ENCODE results near the gene PLCG2.

Gene PLCG2

DNA sequence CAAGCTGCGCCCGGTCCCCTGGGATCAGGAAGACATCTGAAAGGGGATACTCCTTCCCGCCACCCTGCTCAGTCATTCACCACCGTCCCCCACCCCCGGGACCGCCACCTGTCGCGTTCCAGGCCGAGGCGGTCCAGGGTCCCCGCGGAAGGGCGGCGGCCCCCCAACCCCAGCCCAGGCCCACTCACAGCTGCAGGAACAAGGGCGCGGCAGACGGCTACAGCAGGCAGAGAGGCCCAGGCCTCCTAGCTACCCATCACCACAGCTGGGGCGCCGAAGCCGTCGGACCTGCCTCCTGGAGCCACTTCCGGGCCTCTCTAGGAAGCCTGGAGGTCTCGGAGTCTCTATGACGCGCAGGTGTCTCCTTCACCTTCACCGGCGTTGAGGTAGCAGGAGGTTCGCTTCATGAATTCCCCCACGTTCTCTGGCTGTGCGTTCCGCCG is 232.1 kb downstream of the PLCG2 start, which contains the start of gene SDR42E1:
Gene SDR42E1 (minus strand): TSS at position 272 of the 443 bp plus-strand sequence. CDS start 10,612 bp downstream, outside the sequence.
- TF ChIP-seq, protein P1, sequence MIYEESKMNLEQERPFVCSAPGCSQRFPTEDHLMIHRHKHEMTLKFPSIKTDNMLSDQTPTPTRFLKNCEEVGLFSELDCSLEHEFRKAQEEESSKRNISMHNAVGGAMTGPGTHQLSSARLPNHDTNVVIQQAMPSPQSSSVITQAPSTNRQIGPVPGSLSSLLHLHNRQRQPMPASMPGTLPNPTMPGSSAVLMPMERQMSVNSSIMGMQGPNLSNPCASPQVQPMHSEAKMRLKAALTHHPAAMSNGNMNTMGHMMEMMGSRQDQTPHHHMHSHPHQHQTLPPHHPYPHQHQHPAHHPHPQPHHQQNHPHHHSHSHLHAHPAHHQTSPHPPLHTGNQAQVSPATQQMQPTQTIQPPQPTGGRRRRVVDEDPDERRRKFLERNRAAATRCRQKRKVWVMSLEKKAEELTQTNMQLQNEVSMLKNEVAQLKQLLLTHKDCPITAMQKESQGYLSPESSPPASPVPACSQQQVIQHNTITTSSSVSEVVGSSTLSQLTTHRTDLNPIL (CRISPR knock-in tag; IDR thresholded peaks at IDR 0.05; ENCODE audit: low read depth) = no peak
- TF ChIP-seq CSDC2 (CRISPR knock-in tag; IDR thresholded peaks at IDR 0.05) = no peak
- no peak for TF ChIP-seq ZNF565 (CRISPR knock-in tag; conservative IDR thresholded peaks at IDR 0.05; ENCODE audit: low read depth)
- no peak for TF ChIP-seq ZNF8 (CRISPR knock-in tag; IDR thresholded peaks at IDR 0.05)
- no peak for TF ChIP-seq PPARA (CRISPR knock-in tag; IDR thresholded peaks at IDR 0.05; ENCODE audit: borderline replicate concordance)
- TF ChIP-seq TCF4 (CRISPR knock-in tag; IDR thresholded peaks at IDR 0.05; ENCODE audit: borderline replicate concordance) = no peak
- TF ChIP-seq ESRRG (CRISPR knock-in tag; IDR thresholded peaks at IDR 0.05) = no peak
- TF ChIP-seq SNAI2 (CRISPR knock-in tag; IDR thresholded peaks at IDR 0.05) = no peak
- ATAC-seq = no peak
